HG03457 (cell line): ENCODE results near the gene PCDHGC3.

ENCODE experiments used
- ATAC-seq: cut with Tn5 transposase; IDR thresholded peaks from one replicate; pipeline ENCODE4 v1.9.1; 2021; ENCODE audit warnings: moderate number of reproducible peaks; ENCODE audit not compliant: unreplicated experiment

The PCDHGC3 gene

GRCh38 chr5:141506381-141507155, 30.8 kb downstream of the PCDHGC3 start:
- ATAC-seq: no peak

DNA sequence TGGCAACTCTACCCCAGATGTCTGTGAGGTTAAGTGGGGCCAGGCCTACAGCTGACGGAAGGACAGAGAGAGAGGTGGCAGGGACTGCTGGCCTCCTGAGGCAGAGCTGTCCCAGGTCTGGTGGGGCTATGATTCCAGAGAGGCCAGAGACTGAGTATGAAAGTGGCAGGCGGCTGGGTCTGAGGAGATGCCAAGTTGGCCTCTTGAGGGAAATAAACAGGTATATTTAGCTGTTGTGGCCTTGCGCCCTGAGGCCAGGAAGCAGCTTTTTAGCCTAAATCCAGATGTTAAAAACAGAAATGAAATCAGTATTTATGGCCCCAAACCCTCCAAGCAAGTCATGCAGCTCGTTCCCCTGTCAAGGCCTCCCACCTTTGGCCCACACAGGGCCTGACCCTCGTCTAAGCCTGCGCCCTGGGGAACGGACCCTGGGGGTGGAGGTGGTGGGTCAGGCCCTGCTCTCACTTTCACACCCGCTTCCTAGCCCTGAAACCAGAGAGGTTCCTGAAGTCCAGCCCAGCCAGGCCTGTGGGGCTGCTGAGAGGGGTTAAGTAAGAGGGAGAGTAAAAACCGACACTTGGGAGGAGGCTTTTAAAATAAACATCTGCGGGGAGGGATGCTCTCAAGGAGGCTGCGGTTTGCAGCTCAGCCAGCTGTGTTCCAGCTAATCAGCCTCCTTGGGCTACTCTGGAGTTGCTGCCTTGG, 31.8 kb downstream of the PCDHGC3 start:
- ATAC-seq: peak; percentile 31

DNA sequence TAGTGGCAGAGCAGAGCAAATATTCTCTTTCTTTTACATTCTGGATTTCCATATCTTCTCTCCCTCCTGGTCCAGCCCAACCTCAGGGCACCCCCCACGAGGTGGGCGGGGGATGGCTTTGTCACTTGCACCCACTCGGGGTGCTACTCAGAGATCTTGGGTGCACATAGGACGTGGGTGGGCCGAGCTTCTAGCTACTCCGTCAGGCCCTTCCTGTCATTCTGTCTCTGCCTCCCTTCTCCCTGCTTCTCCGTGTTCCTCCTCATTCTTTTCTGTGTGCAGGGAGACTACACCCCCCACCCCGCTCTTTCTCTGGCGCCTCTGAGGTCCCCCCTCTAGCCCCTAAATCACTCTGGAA, 32.7 kb downstream of the PCDHGC3 start:
- ATAC-seq: no peak

DNA sequence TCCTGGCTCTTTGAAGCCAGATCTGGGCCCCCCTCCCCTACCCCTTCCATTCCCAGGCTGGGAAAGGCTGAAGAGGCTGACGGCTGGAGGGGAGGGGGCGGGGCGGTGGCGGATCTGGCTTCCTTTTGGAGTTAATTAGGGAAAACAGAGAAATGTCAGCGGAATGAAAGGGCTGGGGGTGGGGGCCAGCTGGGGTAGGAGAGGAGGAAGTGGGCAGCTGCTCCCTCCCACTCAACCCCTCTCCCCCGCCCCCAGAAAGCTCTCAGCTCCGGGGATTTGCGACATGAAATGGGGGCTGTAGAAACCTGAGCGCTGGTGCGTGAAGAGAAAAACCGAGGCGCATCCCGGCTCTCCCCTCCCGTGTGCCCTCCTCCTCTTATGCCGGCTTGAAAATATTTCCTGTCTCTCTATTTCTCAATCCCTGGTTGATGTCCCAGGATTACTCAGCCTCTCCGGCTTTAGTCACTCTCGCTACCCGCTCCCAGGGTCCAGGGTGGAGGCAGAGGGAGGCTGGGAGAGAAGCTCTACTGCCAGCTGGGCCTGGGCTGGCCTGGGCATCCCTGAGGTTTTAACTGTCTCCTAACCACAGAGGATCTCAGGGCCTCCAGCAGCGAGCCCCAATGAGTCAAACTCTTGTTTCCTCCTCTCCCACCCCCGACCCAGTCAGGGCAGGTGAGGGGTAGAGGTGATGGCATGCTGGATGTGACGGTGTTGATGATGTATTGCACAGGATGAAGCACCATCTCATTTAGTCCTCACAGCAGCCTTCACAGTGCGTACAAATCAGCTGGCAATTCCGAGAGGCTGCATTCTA, 33.2 kb downstream of the PCDHGC3 start:
- no peak for ATAC-seq

DNA sequence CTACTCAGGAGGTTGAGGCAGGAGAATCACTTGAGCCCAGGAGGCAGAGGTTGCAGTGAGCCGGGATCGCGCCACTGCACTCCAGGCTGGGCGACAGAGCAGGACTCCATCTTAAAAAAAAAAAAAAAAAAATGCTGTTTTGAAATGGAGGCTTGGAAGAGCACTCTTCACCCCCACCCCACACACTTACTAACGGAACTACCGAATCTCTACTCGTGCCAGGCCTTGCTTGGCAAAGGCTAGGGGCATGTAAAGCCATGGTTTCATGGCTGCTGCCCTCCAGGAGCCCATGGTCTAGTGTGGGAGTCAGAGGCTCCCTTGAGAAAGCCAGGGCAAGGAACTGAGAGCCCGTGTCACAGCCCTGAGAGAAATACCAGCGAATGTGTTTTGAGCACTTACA, 34.4 kb downstream of the PCDHGC3 start:
- no peak for ATAC-seq

- ATAC-seq: no peak
Observed at GRCh38 chr5:141510850-141511601, 35.3 kb downstream of the PCDHGC3 start.

GRCh38 chr5:141511771-141512325, 36.1 kb downstream of the PCDHGC3 start:
- ATAC-seq: no peak

- ATAC-seq: no peak
Observed at GRCh38 chr5:141512390-141512910, 36.7 kb downstream of the PCDHGC3 start.

- no peak for ATAC-seq
Observed at GRCh38 chr5:141512911-141513626, 37.3 kb downstream of the PCDHGC3 start.

- no peak for ATAC-seq
Observed at GRCh38 chr5:141513627-141514329, 38.0 kb downstream of the PCDHGC3 start.

DNA sequence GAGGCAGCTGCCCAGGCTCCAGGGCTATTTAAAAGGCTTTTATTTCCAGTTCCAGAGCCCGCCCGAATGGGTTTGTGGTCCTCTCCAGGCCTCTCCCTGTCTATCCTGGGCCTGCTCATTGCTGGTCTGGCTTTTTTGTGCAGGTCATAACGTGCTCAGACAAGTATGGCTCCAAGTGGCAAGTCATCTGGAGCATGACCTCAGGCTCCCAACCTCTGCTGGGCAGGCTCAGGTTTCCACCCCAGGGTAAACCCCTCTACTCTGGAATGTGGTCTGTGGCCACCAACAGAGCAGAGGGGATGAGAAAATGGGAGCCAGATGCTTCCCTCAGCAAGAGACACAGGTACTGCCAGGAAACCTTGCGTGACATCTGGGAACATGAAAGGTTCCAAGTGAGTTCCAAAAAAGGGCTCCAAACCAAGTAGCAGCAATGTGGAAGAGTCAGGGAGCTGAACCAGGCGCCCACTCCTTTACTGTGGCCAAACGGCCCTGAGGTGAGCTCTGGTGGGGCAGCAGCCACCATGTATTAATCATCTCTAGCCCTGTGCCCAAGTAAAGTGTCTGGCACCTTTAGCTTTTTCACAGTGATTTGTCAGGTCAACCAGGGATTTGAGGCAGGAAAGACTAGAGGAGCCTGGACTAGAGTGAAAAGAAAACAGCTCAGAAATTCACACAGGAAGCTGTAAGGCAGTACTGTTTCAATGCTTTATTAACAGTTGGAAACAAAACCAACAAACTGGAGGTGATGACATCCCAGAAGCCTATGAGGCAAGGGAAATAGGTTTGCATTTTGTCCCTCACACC, 38.8 kb downstream of the PCDHGC3 start:
- no peak for ATAC-seq

- ATAC-seq: no peak
Observed at GRCh38 chr5:141515141-141515540, 39.4 kb downstream of the PCDHGC3 start.

- ATAC-seq: no peak
Observed at GRCh38 chr5:141515946-141516671, 40.3 kb downstream of the PCDHGC3 start.

GRCh38 chr5:141516672-141517025, 40.9 kb downstream of the PCDHGC3 start:
- ATAC-seq: no peak

DNA sequence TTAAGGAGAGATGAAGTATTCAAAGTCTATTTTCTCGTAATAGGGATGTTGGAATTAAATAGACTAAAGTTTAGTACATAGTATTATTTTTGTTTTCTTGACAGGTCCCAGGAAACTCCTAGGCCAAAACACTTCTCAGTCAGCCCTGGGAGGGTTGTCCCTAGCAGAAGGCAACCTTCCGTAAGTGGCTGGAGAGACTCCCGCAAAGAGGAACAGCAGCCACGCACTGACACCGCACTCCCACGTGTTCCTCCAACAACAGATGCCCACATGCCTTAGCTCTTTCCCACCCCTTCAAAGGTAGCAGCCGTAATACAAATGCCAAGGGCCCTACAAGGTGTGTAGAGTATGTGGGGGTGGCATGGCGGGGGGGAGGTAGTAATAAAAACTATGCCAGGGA, 41.5 kb downstream of the PCDHGC3 start:
- ATAC-seq: no peak

DNA sequence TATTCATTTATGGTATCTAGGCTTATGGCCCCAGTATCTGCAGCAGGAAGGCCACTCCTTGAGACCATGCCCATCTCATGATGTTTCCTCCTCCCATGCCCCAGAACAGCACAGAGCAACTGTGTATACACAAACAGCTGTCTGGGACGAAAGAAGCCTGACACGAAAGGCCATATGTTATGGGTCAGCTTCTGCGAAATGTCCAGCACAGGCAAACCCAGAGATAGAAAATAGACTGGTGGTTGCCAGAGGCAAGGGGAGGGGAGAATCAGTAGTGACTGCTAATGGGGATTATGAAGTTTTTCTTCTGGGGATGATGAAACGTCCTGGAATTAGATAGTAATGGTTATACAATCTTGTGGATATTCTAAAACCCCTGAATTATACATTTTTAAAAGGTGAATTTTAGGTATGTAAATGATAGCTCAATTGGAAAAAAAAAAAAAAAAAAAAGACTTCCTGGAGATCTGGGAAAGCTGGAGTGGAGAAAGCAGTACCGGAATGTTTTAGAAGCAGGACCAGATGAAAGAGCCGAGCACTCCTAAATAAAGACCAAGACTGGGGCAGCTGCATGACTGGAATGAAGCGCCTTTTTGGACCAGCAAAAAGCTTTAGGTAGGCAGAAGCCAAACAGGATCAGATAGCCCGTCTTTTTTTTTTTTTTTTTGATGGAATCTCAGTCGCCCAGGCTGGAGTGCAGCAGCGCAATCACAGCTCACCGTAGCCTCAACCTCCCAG, 42.3 kb downstream of the PCDHGC3 start:
- no peak for ATAC-seq

- ATAC-seq: no peak
Observed at GRCh38 chr5:141518618-141519015, 42.9 kb downstream of the PCDHGC3 start.
